Measurements from ENCODE around the gene TAF3.

- TF ChIP-seq CTCF (optimal IDR thresholded peaks at IDR 0.05 in 1 of 3, IDR thresholded peaks at IDR 0.05 in 1 of 3, conservative IDR thresholded peaks at IDR 0.05 in 1 of 3; ENCODE audit: extremely low read depth in 1 of 3, insufficient read depth in 2 of 3, low read length in 3 of 3): no peak
- TF ChIP-seq EZH2 (IDR thresholded peaks at IDR 0.05; ENCODE audit: low read length): no peak
Measured at GRCh38 chr10:7794251-7795026, 23.9 kb upstream of the TAF3 start.

All from keratinocyte (primary cell).